Trophoblast cell (in vitro differentiated cells and primary cell): ENCODE results near the gene BMAL1.

Experiments
- DNase-seq, 2 donors: peaks; one replicate each; pipeline ENCODE4 v3.0.0-alpha.2; 2016
- H2AFZ ChIP-seq: 2 replicates; pipeline ENCODE4 v1.6.1; 2013; ENCODE audit warnings: low read length, moderate library complexity, mild to moderate bottlenecking; ENCODE audit not compliant: insufficient read depth, poor library complexity
- H2AK5ac ChIP-seq: 2 replicates; pipeline ENCODE4 v1.6.1; 2013; ENCODE audit warnings: mild to moderate bottlenecking, low read length
- H2BK120ac ChIP-seq: 2 replicates; pipeline ENCODE4 v1.6.1; 2013; ENCODE audit warnings: low read length, mild to moderate bottlenecking, moderate library complexity; ENCODE audit not compliant: insufficient read depth, poor library complexity
- H2BK12ac ChIP-seq: 2 replicates; pipeline ENCODE4 v1.6.1; 2013; ENCODE audit warnings: mild to moderate bottlenecking, low read length, moderate library complexity
- H2BK5ac ChIP-seq: 2 replicates; pipeline ENCODE4 v1.6.1; 2013; ENCODE audit warnings: low read length, low read depth, moderate library complexity, mild to moderate bottlenecking; ENCODE audit not compliant: poor library complexity
- H3K14ac ChIP-seq: 2 replicates; pipeline ENCODE4 v1.6.1; 2013; ENCODE audit warnings: mild to moderate bottlenecking, low read length
- H3K18ac ChIP-seq: 2 replicates; pipeline ENCODE4 v1.6.1; 2013; ENCODE audit warnings: mild to moderate bottlenecking, low read length
- H3K23ac ChIP-seq: 2 replicates; pipeline ENCODE4 v1.6.1; 2013; ENCODE audit warnings: low read length
- H3K27ac ChIP-seq: 2 replicates; pipeline ENCODE4 v1.5.1; 2013; ENCODE audit warnings: low read depth, mild to moderate bottlenecking, inconsistent platforms, low read length, moderate library complexity
- H3K27me3 ChIP-seq: 2 replicates; pipeline ENCODE4 v1.6.1; 2013; ENCODE audit warnings: inconsistent platforms, mild to moderate bottlenecking, low read length, moderate library complexity; ENCODE audit not compliant: insufficient read depth
- H3K36me3 ChIP-seq, 2 experiments: 1 replicate in 1 of 2; 2 replicates in 1 of 2; pipeline ENCODE4 v1.6.1; 2013; ENCODE audit warnings: low read length in 2 of 2, mild to moderate bottlenecking in 2 of 2, moderate library complexity in 1 of 2; ENCODE audit not compliant: insufficient read depth in 2 of 2, control insufficient read depth in 1 of 2
- H3K4ac ChIP-seq: 2 replicates; pipeline ENCODE4 v1.6.1; 2013; ENCODE audit warnings: low read depth, mild to moderate bottlenecking, low read length, moderate library complexity
- H3K4me1 ChIP-seq, 2 experiments: 1 replicate in 1 of 2; 2 replicates in 1 of 2; pipeline ENCODE4 v1.6.1; 2013; ENCODE audit warnings: low read length in 2 of 2, mild to moderate bottlenecking in 2 of 2, moderate library complexity in 1 of 2; ENCODE audit not compliant: insufficient read depth in 2 of 2, control insufficient read depth in 1 of 2
- H3K4me2 ChIP-seq: 2 replicates; pipeline ENCODE4 v1.6.1; 2013; ENCODE audit warnings: inconsistent platforms, mild to moderate bottlenecking, low read length, moderate library complexity
- H3K4me3 ChIP-seq: 2 replicates; pipeline ENCODE4 v1.5.1; 2013; ENCODE audit warnings: mild to moderate bottlenecking, low read depth, low read length, inconsistent platforms
- H3K79me1 ChIP-seq: one replicate; pipeline ENCODE4 v1.6.1; 2013; ENCODE audit warnings: low read length
- H3K79me2 ChIP-seq: 2 replicates; pipeline ENCODE4 v1.6.1; 2013; ENCODE audit warnings: low read length, mild to moderate bottlenecking; ENCODE audit not compliant: control insufficient read depth, insufficient read depth, poor library complexity
- H3K9ac ChIP-seq: 2 replicates; pipeline ENCODE4 v1.6.1; 2013; ENCODE audit warnings: mild to moderate bottlenecking, low read length
- H3K9me3 ChIP-seq: 2 replicates; pipeline ENCODE4 v1.6.1; 2013; ENCODE audit warnings: low read depth, mild to moderate bottlenecking, control low read depth, inconsistent platforms, low read length; ENCODE audit not compliant: insufficient read depth
- H4K12ac ChIP-seq: 2 replicates; pipeline ENCODE4 v1.6.1; 2013; ENCODE audit warnings: low read depth, mild to moderate bottlenecking, low read length, moderate library complexity
- H4K8ac ChIP-seq: 2 replicates; pipeline ENCODE4 v1.6.1; 2013; ENCODE audit warnings: low read depth, mild to moderate bottlenecking, low read length, moderate library complexity
- H4K91ac ChIP-seq: one replicate; pipeline ENCODE4 v1.6.1; 2013; ENCODE audit warnings: low read depth, mild to moderate bottlenecking, low read length, moderate library complexity
- WGBS: extraction: QIAGEN DNeasy Blood & Tissue Kit; methylation state at CpG from one replicate; pipeline ENCODE4 v1.1.7; 2013; ENCODE audit warnings: missing lambda C conversion rate; ENCODE audit not compliant: insufficient read length, insufficient coverage; ENCODE audit errors: extremely low coverage; 5-methylcytosine and 5-hydroxymethylcytosine counted together

The BMAL1 gene

GRCh38 chr11:13238879-13239514 is 38.6 kb upstream of the BMAL1 start:
- Histone ChIP-seq H3K36me3 (no peaks in the 10 kb centered on the region), H3K18ac (no peak overlapping the region), H3K4me2 (no peak overlapping the region), H3K4ac (no peak overlapping the region), H3K9me3 (no peaks in the 10 kb centered on the region), H2AK5ac (no peak overlapping the region), H4K8ac (no peak overlapping the region), H3K27me3 (no peaks in the 10 kb centered on the region), H3K27ac (no peak overlapping the region), H2AFZ (no peak overlapping the region), H3K9ac (no peak overlapping the region), H2BK12ac (peak overlapping the region; percentile 91), H2BK5ac (no peak overlapping the region), H2BK120ac (peak overlapping the region; percentile 68), H3K79me1 (peaks cover 7% of the 10 kb centered on the region), H3K4me3 (no peak overlapping the region), H3K4me1 (peaks cover 0 to 2% of the 10 kb centered on the region in 2 experiments), H3K79me2 (no peaks in the 10 kb centered on the region), H3K14ac (no peak overlapping the region), H3K23ac (no peak overlapping the region), H4K12ac (no peak overlapping the region), H4K91ac (peak overlapping the region; percentile 32)
- peak; percentile 34 to 76 for DNase-seq
- no CpG with 5 or more reads among the region's 4 CpGs for WGBS

- DNase-seq: no peak
- Histone ChIP-seq H3K27ac (no peak overlapping the region), H2BK120ac (no peak overlapping the region), H2BK5ac (no peak overlapping the region), H3K4me2 (no peak overlapping the region), H3K4me3 (no peak overlapping the region), H3K9me3 (no peaks in the 10 kb centered on the region), H2AFZ (no peak overlapping the region), H4K8ac (no peak overlapping the region), H3K36me3 (no peaks in the 10 kb centered on the region), H3K23ac (no peak overlapping the region), H3K4ac (no peak overlapping the region), H3K18ac (no peak overlapping the region), H3K9ac (no peak overlapping the region), H4K12ac (no peak overlapping the region), H2BK12ac (no peak overlapping the region), H3K27me3 (no peaks in the 10 kb centered on the region), H2AK5ac (no peak overlapping the region), H3K4me1 (peaks cover 0 to 2% of the 10 kb centered on the region in 2 experiments), H3K79me1 (peaks cover 4% of the 10 kb centered on the region), H3K79me2 (no peaks in the 10 kb centered on the region), H4K91ac (no peak overlapping the region), H3K14ac (no peak overlapping the region)
- WGBS: no CpG with 5 or more reads among the region's 3 CpGs
Observed at GRCh38 chr11:13242564-13242963, 35.0 kb upstream of the BMAL1 start.

GRCh38 chr11:13247606-13248296 is 29.8 kb upstream of the BMAL1 start:
- no peak overlapping the region for H2AK5ac ChIP-seq
- no peak overlapping the region for H2BK12ac ChIP-seq
- H4K91ac ChIP-seq: no peak overlapping the region
- no peaks in the 10 kb centered on the region for H3K4me1 ChIP-seq
- no peak overlapping the region for H3K18ac ChIP-seq
- no peak overlapping the region for H3K4me3 ChIP-seq
- no peaks in the 10 kb centered on the region for H3K36me3 ChIP-seq
- no peak overlapping the region for H2BK5ac ChIP-seq
- no peak overlapping the region for H4K12ac ChIP-seq
- H3K27ac ChIP-seq: no peak overlapping the region
- H3K27me3 ChIP-seq: no peaks in the 10 kb centered on the region
- WGBS: no CpG with 5 or more reads among the region's 5 CpGs
- H2AFZ ChIP-seq: no peak overlapping the region
- H3K9ac ChIP-seq: no peak overlapping the region
- H3K4me2 ChIP-seq: no peak overlapping the region
- H3K14ac ChIP-seq: no peak overlapping the region
- no peaks in the 10 kb centered on the region for H3K79me2 ChIP-seq
- no peak overlapping the region for H3K23ac ChIP-seq
- no peaks in the 10 kb centered on the region for H3K9me3 ChIP-seq
- no peak overlapping the region for H4K8ac ChIP-seq
- no peaks in the 10 kb centered on the region for H3K79me1 ChIP-seq
- no peak overlapping the region for H3K4ac ChIP-seq
- H2BK120ac ChIP-seq: no peak overlapping the region
- DNase-seq: no peak

- Histone ChIP-seq H4K8ac (no peak overlapping the region), H3K4ac (no peak overlapping the region), H2BK120ac (no peak overlapping the region), H3K9ac (no peak overlapping the region), H3K79me2 (no peaks in the 10 kb centered on the region), H3K23ac (no peak overlapping the region), H3K18ac (no peak overlapping the region), H3K27ac (no peak overlapping the region), H3K36me3 (no peaks in the 10 kb centered on the region), H2BK5ac (no peak overlapping the region), H3K14ac (no peak overlapping the region), H3K27me3 (no peaks in the 10 kb centered on the region), H3K4me3 (no peak overlapping the region), H2AFZ (no peak overlapping the region), H4K12ac (no peak overlapping the region), H3K4me1 (no peaks in the 10 kb centered on the region), H3K79me1 (no peaks in the 10 kb centered on the region), H3K9me3 (no peaks in the 10 kb centered on the region), H2BK12ac (no peak overlapping the region), H2AK5ac (no peak overlapping the region), H4K91ac (no peak overlapping the region), H3K4me2 (no peak overlapping the region)
- DNase-seq: no peak
- WGBS: no CpG with 5 or more reads among the region's 2 CpGs
Observed at GRCh38 chr11:13249177-13249576, 28.4 kb upstream of the BMAL1 start.
